PFSK-1 (cell line): Measurements from ENCODE around the gene FKBP1A.

Source experiments
- FOXP2 ChIP-seq: optimal IDR thresholded peaks from 2 replicates; pipeline ENCODE3; 2011; ENCODE audit warnings: borderline replicate concordance, control low read depth, inconsistent platforms; ENCODE audit not compliant: insufficient read depth; ENCODE audit errors: extremely low read length, extremely low read depth
- POLR2AphosphoS5 ChIP-seq: IDR thresholded peaks from 2 replicates; pipeline ENCODE4 v1.6.1; 2012; ENCODE audit warnings: low read depth, mild to moderate bottlenecking, control low read depth, low read length, moderate library complexity
- SIN3A ChIP-seq: IDR thresholded peaks from 2 replicates; pipeline ENCODE4 v1.6.1; 2012; ENCODE audit warnings: mild to moderate bottlenecking, low read length, moderate library complexity, borderline replicate concordance; ENCODE audit not compliant: insufficient read depth
- TAF1 ChIP-seq: IDR thresholded peaks from 2 replicates; pipeline ENCODE4 v1.6.1; 2012; ENCODE audit warnings: low read length, control low read depth, borderline replicate concordance; ENCODE audit not compliant: insufficient read depth
- TF ChIP-seq, protein P1 (sequence below), 2 experiments: IDR thresholded peaks; 2 replicates each; pipeline versions ENCODE4 v1.6.1 to v1.8.0; 2011 to 2012; ENCODE audit warnings: low read depth in 2 of 2, low read length in 2 of 2, control low read depth in 1 of 2, inconsistent platforms in 1 of 2, mild to moderate bottlenecking in 1 of 2, moderate library complexity in 1 of 2; ENCODE audit not compliant: insufficient read depth in 1 of 2

The FKBP1A gene

DNA sequence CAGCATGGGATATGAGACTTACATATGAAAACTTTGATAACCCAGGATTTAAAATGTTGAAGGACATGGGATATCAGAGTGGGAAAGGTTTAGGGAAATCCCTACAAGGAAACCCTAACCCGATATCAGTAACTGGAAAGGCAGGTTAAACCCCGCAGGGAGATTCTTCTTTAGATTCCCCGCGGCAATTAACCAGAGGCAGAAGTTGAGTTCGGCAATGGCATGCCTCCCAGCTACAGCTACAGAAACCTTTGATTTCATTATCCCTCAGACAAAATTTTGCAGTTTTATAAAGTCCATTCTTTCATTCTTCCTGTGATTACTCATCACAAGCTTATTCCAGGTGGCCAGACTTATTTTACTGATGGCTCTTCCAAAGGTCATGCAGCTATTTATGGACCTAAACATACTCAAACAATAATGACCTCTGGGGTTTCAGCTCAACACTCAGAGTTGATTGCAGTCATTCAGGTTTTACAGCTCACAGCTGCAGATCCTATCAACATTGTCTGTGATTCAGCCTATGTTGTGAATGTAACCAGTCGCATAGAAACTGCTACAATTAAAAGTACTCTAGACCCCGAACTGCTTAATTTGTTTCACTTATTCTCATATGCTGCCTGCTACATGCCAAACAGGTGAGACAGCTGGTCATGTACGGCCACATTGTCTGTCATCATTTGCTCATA lies 7.0 kb upstream of the FKBP1A start:
- TF ChIP-seq TAF1 (peak; percentile 51; the same call in 1 of the 2 replicates), SIN3A (peak; percentile 32; the same call in 1 of the 2 replicates)
- TF ChIP-seq, protein P1, sequence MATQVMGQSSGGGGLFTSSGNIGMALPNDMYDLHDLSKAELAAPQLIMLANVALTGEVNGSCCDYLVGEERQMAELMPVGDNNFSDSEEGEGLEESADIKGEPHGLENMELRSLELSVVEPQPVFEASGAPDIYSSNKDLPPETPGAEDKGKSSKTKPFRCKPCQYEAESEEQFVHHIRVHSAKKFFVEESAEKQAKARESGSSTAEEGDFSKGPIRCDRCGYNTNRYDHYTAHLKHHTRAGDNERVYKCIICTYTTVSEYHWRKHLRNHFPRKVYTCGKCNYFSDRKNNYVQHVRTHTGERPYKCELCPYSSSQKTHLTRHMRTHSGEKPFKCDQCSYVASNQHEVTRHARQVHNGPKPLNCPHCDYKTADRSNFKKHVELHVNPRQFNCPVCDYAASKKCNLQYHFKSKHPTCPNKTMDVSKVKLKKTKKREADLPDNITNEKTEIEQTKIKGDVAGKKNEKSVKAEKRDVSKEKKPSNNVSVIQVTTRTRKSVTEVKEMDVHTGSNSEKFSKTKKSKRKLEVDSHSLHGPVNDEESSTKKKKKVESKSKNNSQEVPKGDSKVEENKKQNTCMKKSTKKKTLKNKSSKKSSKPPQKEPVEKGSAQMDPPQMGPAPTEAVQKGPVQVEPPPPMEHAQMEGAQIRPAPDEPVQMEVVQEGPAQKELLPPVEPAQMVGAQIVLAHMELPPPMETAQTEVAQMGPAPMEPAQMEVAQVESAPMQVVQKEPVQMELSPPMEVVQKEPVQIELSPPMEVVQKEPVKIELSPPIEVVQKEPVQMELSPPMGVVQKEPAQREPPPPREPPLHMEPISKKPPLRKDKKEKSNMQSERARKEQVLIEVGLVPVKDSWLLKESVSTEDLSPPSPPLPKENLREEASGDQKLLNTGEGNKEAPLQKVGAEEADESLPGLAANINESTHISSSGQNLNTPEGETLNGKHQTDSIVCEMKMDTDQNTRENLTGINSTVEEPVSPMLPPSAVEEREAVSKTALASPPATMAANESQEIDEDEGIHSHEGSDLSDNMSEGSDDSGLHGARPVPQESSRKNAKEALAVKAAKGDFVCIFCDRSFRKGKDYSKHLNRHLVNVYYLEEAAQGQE (IDR thresholded peaks at IDR 0.05; ENCODE audit: insufficient read depth in 1 of 2, low read depth in 2 of 2, low read length in 2 of 2) = peak in 1 of 2 experiments; percentile 52; a peak in 2 of 4 replicates

DNA sequence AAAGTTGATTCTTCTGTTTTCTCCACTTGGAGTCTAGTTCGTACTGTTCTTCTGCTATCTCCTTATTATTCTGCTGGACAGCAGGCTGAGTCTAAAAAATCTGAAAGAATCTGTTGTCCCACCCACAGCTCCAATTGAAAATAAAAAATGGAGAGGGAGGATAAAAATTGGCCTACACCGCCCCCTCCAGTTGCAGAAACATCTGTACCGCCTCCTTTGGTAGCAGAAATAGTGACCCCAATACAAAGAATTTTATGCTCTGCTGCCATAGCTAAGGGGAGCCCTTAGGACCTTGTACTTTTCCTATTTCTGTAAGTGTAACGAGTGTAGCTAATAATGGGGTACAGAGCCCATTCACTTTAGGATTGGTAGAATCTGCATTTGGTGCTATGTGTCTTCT lies 4.9 kb upstream of the FKBP1A start:
- TF ChIP-seq FOXP2 (no peak), TAF1 (no peak), SIN3A (no peak), POLR2AphosphoS5 (no peak)
- TF ChIP-seq, protein P1 (IDR thresholded peaks at IDR 0.05; ENCODE audit: insufficient read depth in 1 of 2, low read depth in 2 of 2, low read length in 2 of 2) = no peak

DNA sequence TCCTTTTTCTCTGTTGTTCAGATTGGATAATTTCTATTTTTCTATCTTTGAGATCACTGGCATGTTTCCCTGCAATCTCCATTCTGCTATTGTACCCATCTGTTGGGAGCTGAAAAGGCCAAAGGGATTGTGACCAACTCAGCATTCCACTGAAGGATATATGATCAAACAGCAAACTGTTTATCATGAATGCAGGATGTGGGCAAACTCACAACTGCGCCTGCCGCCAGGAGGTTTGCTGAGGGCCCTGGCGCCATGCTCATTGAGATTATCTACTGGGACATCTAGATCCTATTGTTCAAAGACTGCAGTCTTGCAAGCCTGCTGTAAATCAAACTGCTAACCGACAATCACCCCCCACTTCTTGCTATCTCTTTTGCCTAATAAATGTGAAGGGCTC lies 3.8 kb upstream of the FKBP1A start:
- TF ChIP-seq FOXP2 (no peak), POLR2AphosphoS5 (no peak), TAF1 (no peak), SIN3A (no peak)
- TF ChIP-seq, protein P1 (IDR thresholded peaks at IDR 0.05; ENCODE audit: insufficient read depth in 1 of 2, low read depth in 2 of 2, low read length in 2 of 2) = no peak

DNA sequence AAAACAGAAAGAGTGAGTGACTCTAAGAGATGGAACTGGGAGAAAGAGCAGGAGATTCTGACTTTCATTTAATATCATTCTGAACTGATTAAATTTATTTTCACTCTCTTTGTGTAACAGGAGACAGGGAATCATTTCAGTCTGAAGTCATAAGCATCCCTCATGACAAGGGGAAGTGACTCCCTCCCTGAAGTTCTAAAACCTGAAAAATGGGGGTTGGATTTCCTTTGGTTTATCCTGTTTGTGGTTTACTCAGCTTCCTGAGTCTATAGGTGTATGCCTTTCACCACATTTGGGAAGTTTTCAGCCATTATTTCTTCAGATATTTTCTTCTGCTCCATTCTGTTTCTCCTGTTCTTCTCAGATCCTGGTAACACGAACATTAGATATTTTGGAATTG lies 3.4 kb upstream of the FKBP1A start:
- TF ChIP-seq SIN3A = no peak
- TF ChIP-seq, protein P1 (IDR thresholded peaks at IDR 0.05; ENCODE audit: insufficient read depth in 1 of 2, low read depth in 2 of 2, low read length in 2 of 2) = no peak
- no peak for TF ChIP-seq TAF1
- no peak for TF ChIP-seq FOXP2
- TF ChIP-seq POLR2AphosphoS5 = no peak

DNA sequence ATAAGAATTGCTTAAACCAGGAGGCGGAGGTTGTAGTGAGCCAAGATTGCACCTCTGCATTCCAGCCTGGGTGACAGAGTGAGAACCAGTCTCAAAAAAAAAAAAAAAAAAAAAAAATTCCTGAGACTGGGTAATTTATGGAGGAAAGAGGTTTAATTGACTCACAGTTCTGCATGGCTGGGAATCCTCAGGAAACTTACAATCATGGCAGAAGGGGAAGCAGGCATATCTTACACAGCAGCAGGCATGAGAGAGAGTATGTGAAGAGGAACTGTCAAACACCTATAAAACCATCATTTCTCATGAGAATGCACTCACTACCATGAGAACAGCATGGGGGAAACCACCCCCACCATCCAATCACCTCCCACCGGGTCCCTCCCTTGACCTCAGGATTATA lies 1.8 kb upstream of the FKBP1A start:
- TF ChIP-seq FOXP2 (no peak), SIN3A (no peak), TAF1 (no peak), POLR2AphosphoS5 (no peak)
- TF ChIP-seq, protein P1 (IDR thresholded peaks at IDR 0.05; ENCODE audit: insufficient read depth in 1 of 2, low read depth in 2 of 2, low read length in 2 of 2) = no peak
